HG03565 (cell line): ENCODE measurements around the gene MSMB.
A peak's percentile ranks its signal among the peaks of the same experiment; 100 is the strongest.

Source experiments
- ATAC-seq: cut with Tn5 transposase; IDR thresholded peaks from one replicate; pipeline ENCODE4 v1.9.1; 2021; ENCODE audit warnings: mild to moderate bottlenecking, moderate library complexity; ENCODE audit not compliant: unreplicated experiment

Gene MSMB

GRCh38 chr10:46035923-46036849 lies 9.9 kb downstream of the MSMB start:
- no peak for ATAC-seq

GRCh38 chr10:46033602-46034011 lies 12.5 kb downstream of the MSMB start:
- ATAC-seq, result no peak

DNA sequence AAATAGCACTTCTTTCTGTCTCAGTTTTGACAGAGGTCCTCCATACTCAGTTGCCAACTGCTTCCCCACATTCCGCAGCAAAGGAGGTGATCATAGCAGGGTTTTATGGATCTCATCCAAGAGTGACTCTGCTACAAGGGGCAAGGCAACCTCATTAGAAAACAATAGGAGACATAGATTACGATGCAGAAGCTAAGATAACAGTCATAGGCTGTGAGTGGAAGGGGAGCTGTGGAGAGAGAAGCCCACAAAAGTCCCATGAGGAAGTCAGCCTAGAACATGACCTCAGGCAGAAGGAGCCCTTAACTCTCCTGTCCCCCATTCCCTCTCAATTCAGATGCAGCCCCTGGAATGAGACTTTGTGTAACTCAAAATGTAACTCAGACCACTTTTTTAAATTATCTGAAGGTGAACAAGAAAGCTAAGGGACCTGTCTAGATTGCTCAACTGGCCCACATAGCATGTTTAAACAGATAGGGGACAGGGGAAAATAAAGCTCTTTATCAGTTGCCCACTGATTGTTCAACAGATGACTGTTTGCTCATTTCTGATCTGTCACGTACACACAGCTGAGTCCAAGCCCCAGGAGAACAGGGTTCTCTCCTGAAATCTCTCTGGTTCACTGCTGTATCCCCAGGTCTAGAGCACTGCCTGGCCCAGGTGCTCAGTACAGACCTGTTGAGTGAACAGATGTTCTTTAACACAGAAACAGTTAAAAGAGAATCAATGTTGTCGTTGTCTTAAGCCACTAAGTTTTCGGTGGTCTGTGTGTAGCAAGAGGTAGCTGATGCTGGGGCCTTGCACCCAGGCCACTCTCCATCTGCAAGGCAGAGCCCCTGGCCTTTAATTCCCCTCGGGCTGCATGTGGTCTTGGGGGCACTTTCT lies 14.2 kb downstream of the MSMB start:
- no peak for ATAC-seq

DNA sequence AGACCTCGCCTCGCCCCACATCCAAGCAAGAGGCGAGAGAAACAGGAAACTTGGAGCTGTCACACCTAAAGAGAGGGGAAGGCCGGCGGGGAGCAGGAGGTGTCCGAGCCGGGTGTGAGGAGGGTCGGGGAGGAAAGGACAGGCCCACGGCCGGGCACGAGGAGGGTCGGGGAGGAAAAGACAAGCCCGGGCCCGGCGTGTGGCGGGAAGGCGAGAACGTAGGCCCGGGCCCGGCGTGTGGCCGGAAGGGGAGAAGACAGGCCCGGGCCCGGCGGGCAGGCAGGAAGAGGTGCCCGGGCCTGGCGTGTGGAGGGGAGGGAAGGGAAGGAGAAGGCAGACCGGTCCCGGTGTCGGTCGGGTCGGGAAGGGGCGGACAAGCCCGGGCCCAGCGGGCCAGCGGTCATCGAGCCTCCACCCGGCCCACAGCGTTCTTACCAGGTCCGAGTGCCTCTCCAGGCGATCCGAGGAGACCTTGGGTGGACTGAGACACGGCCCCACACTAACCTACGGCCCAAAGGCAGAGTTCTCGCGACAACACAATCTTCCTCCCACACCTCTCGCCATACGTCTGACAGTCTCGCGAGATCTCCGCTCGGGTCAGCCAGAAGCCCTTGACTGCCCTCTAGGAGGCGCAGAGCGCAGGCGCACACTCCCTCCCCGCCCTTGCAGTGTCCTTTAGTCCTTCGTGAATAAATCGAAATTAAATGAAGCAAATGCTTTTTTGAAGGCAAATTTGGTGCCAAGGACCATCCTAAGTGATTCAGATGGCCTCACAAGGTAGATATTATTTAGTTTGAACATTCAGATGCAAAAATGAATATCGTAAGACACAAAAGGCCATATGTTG lies 15.8 kb downstream of the MSMB start, which contains the start of gene NCOA4:
Gene NCOA4 (minus strand): TSS at position 533 of the 847 bp plus-strand sequence. CDS start 13,943 bp downstream, outside the sequence.
- ATAC-seq, result peak; percentile 92

GRCh38 chr10:46029461-46030030 lies 16.5 kb downstream of the MSMB start:
- ATAC-seq, result no peak

DNA sequence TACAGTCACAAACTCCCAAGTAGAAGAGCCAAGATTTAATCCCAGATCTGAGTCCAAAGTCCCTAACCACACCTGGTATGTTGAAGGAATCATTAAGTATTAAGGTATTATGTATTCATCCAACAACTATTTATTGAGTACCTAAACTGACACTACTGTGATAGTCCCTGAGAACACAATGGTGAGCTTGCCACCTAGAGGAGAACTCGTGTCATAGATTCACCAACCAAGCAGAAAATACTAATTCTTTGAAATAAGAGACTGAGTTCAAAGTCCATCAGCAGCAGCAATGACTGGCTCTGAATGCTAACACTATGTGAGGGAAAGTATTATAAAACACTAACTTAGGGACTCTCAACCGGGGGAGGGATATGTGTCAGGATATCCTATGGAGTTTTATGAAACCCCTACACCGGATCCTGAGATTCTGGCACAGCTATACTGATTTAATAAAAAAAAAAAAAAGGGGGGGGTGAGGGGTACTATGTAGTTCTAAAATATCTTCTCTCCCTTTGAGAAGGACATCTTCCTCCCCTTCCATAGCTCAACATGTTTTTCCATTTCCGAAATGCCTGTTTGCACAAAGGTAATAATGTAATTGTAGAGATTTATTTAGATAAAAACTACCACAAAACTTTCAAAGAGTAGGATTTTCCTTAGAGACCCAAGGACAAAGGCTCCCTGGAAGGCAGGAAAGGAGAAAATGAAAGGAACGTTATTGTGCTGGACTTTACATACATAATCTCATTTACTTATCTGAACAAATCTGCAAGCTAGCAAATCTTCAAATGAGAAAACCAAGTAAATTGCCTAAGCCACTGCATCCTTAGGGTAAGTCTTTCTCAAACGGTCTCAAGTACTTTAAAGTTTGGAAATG lies 17.2 kb downstream of the MSMB start:
- peak; percentile 36 for ATAC-seq

DNA sequence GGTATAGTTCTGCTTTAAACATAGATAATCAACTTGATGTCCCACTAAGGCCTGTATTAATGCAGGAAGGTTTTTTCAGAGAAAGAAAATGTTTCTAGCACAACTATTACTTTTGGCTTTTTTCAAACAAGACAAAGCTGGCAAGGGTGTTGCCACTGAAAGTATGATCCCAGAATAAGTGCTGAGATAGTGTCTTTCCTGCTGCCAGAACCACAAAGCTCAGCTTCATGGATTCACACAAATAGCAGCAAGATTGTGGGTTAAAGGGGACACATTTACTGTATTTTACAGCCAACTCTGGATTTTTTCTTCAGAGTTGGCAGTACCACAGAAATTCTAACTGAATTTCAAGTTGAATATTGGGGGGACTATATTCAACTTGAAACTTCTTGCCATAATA lies 20.0 kb downstream of the MSMB start:
- no peak for ATAC-seq

GRCh38 chr10:46025406-46025805 lies 20.7 kb downstream of the MSMB start:
- ATAC-seq, result no peak

GRCh38 chr10:46024948-46025347 lies 21.1 kb downstream of the MSMB start:
- ATAC-seq, result no peak

DNA sequence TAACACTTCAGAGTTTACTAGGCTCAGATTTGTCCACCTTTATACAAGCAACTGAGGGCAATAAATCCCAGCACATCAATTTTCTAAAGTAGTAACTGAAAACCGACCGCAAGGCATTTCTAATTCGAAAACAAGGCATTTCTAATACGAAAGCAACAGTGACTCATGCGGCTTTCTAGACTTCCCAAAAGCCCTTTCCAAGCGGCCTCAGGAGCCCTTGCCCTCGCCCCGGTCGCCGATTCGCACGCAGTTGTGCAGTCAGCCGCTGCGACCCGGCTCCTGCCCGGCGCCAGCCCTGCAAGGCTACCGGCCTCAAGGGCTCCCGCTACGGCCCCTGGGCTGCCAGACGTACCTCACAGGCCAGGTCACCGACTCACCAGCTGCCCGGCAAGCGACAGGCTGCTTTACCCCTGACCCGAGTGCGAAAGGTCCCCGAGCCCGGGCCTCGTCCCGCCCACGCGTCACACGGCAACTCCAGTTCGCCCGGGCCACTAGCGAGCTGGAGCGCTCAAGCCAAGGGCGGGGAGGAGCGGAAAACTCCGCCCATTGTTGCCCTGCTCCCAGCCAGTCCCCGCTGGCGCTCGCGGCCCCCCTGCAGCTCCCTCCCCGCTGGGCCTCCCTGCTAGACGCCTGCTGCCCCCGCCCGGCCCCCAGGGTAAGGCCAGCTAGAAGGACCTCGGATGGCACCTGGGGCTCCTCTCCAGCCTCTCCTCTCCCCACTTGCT lies 22.9 kb downstream of the MSMB start:
- ATAC-seq, result peak; percentile 76

GRCh38 chr10:46020344-46020657 lies 25.8 kb downstream of the MSMB start:
- no peak for ATAC-seq

- no peak for ATAC-seq
These were observed 26.3 kb downstream of the MSMB start for GRCh38 chr10:46019569-46020343.

DNA sequence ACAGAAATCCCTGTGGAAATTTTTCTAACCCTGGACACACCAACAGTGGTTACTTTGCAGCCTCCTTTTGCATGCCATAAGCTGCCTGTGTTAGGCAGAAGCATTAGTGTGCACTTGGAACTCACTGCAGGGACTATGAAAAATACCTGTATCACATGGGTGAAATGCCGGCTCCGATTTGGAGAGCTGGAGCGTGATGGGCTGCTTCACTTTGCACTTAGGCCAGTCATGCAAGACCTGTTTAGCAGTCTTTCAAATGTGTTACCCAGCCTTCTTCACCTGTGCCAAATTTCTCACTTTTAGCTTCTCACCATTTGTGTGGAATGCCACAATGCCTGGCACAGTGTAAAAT lies 26.9 kb downstream of the MSMB start:
- ATAC-seq, result no peak

DNA sequence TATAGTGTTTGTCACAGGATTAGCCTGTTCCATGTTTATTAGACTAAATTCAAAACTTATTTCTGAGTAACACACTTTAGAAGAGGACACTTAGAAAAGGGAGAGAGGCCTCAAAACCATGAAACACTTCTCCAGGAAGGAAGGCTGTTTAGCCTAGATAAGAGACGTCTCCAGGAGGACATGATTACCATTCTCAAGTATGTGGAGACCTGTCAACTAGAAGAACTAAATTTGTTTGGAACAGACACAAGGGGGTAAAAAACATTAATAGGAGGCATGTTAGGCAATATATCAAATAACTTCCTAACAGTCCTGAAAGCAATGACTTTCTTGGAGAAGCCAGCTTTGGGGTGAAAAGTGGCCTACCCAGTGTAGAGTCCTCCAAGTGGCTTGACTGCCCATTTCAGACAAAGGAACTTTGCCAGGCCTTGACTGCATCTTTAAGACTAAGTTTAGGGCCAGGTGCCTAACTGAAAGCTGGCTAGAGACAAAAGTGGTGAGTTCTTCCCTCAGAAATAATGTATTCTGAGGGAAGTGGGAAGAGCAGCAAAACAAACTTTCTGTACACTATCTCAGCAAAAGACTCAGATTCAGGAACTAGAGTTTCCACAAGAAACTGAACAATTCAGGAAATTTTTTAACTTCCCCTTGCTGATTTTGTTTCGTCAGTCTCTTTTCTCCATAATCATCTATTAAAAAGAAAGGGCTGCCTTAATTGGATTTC lies 27.5 kb downstream of the MSMB start:
- ATAC-seq, result no peak

- ATAC-seq, result no peak
These were observed 28.3 kb downstream of the MSMB start for GRCh38 chr10:46017733-46018132.

DNA sequence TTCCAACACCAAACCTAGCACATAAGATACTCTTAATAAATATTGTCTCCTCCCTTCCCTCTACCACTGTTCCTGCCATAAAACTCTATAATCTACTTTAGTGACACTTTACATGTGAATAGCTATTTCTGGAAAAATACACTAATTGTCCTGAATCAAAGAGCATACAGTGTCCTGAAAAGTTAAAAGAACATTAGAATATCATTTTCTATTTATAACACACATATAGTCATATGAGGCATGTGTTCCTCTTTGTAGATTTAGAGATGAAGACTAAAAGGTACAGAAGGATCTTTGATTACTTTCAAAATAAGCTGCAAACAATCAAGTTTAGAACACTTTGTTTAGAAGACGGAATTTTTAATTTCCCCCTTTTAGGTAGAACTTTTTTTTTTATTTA lies 29.3 kb downstream of the MSMB start:
- ATAC-seq, result no peak

GRCh38 chr10:46016190-46016589 lies 29.9 kb downstream of the MSMB start:
- no peak for ATAC-seq
